Choroid plexus epithelial cell (primary cell): ENCODE measurements around the gene SIDT1.

Source experiments
- DNase-seq: peaks from one replicate; pipeline ENCODE4 v3.0.0-alpha.2; 2010; ENCODE audit warnings: low read depth
- H3K4me3 ChIP-seq: 2 replicates; pipeline ENCODE4 v1.5.1; 2011; ENCODE audit warnings: low read depth, mild to moderate bottlenecking, control low read depth, low read length, moderate library complexity
- CTCF ChIP-seq: conservative IDR thresholded peaks from 2 replicates; pipeline ENCODE4 v1.5.1; 2011; ENCODE audit warnings: low read depth, mild to moderate bottlenecking, control low read depth, inconsistent platforms, low read length, moderate library complexity

SIDT1 gene

DNA sequence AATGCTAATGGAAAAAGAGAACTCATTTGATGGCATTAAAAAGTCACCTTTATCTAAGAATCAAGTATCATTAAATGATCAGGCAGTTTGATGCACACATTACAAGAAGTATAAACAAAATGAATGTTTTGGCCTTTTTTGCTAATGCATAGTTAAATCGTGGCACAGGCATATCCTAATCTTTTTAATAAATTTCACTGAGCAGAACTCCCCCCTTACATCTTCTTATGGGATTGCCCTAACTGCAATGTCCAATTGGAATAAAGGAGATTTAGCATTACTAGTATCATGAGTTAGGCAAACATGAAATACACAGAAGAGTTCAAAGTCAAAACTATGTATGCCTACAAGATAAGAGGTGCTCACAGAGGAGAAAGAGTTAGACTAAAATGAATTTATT lies 131.4 kb downstream of the SIDT1 start:
- TF ChIP-seq CTCF: no peak
- no peak for DNase-seq
- H3K4me3 ChIP-seq: no peak overlapping the region

GRCh38 chr3:113664523-113665094 lies 132.3 kb downstream of the SIDT1 start:
- no peak for DNase-seq
- no peak for TF ChIP-seq CTCF
- no peak overlapping the region for H3K4me3 ChIP-seq

GRCh38 chr3:113668015-113668414 lies 135.7 kb downstream of the SIDT1 start:
- peak; percentile 79 for DNase-seq
- peak overlapping the region; percentile 28 for H3K4me3 ChIP-seq
- no peak for TF ChIP-seq CTCF

DNA sequence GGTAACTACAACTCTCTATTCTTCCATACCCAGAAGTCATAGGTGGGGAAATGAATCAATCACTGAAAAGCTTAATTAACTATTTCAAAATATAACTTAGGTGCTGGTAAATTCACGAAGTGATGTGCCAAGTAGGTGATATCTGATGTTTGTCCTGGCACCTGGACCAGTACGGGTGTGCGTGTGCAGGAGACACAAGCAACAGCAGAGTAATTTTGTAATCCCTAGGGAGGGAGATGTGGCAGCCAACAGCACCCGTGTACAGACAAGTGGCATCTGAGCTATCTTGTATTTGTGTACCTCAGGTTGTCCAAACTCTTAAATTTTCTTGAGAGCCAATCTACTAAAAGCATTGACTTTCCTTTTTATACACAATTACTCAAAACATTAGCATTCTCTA lies 141.2 kb downstream of the SIDT1 start:
- DNase-seq: no peak
- no peak for TF ChIP-seq CTCF
- no peak overlapping the region for H3K4me3 ChIP-seq

- DNase-seq: no peak
- H3K4me3 ChIP-seq: no peak overlapping the region
- no peak for TF ChIP-seq CTCF
Measured at GRCh38 chr3:113676261-113676660, 143.9 kb downstream of the SIDT1 start.

GRCh38 chr3:113677737-113678136 lies 145.4 kb downstream of the SIDT1 start:
- no peak overlapping the region for H3K4me3 ChIP-seq
- no peak for DNase-seq
- no peak for TF ChIP-seq CTCF

GRCh38 chr3:113678773-113679172 lies 146.4 kb downstream of the SIDT1 start:
- no peak for TF ChIP-seq CTCF
- no peak overlapping the region for H3K4me3 ChIP-seq
- no peak for DNase-seq
